ENCODE measurements around the gene TTPAL.

Gene TTPAL

DNA sequence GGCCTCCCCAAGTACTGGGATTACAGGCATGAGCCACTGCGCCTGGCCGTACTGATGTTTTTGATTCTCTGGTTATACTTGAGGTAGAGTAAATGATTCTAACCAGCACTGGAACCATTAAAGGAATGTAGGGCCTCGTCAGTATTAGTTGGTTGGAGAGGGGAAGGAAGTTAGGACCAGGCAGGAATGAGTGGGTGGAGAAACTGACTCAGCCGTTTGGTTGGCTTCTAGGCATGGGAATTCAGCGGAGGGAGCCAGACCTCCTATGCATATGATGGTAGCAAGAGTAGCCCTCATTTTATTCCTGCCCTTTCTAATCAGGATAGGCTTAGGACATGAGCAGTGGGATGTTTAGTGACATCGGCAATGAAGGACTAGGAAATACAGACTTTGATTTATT, 65.2 kb downstream of the TTPAL start:
- no peak for DNase-seq (ENCODE audit: low read depth in 2 of 2)

GRCh38 chr20:44541992-44542391, 66.3 kb downstream of the TTPAL start:
- DNase-seq (ENCODE audit: low read depth in 2 of 2) = no peak

DNA sequence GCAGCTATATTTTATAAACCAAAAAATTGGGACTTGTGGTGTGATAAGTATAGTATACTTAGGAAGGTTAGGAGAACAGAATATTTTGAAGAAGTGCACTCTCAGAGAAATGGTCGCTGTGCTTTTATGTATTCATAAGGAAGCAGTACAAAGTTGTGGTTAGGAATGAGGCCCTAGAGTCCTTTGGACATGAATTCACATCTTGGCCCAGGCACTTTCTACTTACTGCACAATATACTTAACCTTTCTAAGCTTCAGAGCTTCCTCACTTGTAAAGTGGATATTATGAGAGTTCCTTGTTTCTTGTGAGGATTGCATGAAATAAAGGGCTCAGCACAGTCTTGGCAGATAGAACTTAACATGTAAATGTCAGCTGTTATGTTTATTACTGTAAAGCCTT, 67.2 kb downstream of the TTPAL start:
- DNase-seq (ENCODE audit: low read depth in 2 of 2) = no peak

DNA sequence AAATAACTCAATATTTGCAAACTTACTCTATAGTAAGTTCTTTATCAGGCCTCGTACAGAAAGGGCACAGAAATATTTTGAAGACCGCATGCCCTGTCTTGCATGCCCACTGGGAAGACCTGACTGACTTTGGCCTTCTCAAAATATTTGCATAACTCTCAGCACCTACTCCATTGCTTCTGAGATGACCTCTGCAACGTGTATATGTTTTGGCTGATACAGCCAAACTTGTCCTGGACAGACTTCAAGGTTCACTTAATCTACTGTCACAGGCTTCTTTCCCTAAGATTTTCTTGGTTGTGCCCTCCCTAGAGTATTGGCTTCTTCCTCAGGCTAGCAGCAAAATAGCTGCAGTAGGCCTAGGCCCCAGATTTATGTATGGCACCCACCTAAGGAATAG, 67.7 kb downstream of the TTPAL start:
- no peak for DNase-seq (ENCODE audit: low read depth in 2 of 2)

Measured in stimulated activated CD8-positive, alpha-beta memory T cell treated with anti-CD3 and anti-CD28 coated beads, Interleukin-2, amount 100 ng/mL, for 1 hour (primary cell).